GM18867 (cell line): ENCODE results near the gene PSKH1.

ENCODE experiments used
- ATAC-seq: cut with Tn5 transposase; IDR thresholded peaks from one replicate; pipeline ENCODE4 v1.9.1; 2021; ENCODE audit warnings: mild to moderate bottlenecking, moderate library complexity; ENCODE audit not compliant: unreplicated experiment

Gene PSKH1

GRCh38 chr16:67864594-67864993 is 28.5 kb upstream of the PSKH1 start:
- no peak for ATAC-seq

GRCh38 chr16:67865318-67865717 is 27.7 kb upstream of the PSKH1 start:
- ATAC-seq, result no peak

- ATAC-seq, result no peak
These were observed 24.8 kb upstream of the PSKH1 start for GRCh38 chr16:67868290-67868689.

- ATAC-seq, result no peak
These were observed 23.4 kb upstream of the PSKH1 start for GRCh38 chr16:67869653-67870052.

- ATAC-seq, result no peak
These were observed 21.8 kb upstream of the PSKH1 start for GRCh38 chr16:67871256-67871655.

GRCh38 chr16:67872131-67872630 is 20.9 kb upstream of the PSKH1 start:
- ATAC-seq, result no peak

- ATAC-seq, result peak; percentile 77
These were observed 20.2 kb upstream of the PSKH1 start, which contains the start of gene EDC4 for GRCh38 chr16:67872631-67873434. TSS of gene EDC4 (plus strand) at chr16:67873052. CDS start at chr16:67873262, 210 bp downstream.

GRCh38 chr16:67873435-67874370 is 19.4 kb upstream of the PSKH1 start:
- ATAC-seq, result no peak

- no peak for ATAC-seq
These were observed 18.7 kb upstream of the PSKH1 start for GRCh38 chr16:67874372-67874771.

- no peak for ATAC-seq
These were observed 16.0 kb upstream of the PSKH1 start for GRCh38 chr16:67877064-67877463.

- ATAC-seq, result no peak
These were observed 14.8 kb upstream of the PSKH1 start for GRCh38 chr16:67878232-67878631.

GRCh38 chr16:67878846-67879245 is 14.2 kb upstream of the PSKH1 start:
- no peak for ATAC-seq

GRCh38 chr16:67879462-67879861 is 13.6 kb upstream of the PSKH1 start:
- ATAC-seq, result no peak

- ATAC-seq, result no peak
These were observed 13.1 kb upstream of the PSKH1 start for GRCh38 chr16:67879936-67880335.

GRCh38 chr16:67880584-67880983 is 12.5 kb upstream of the PSKH1 start:
- ATAC-seq, result no peak

GRCh38 chr16:67881621-67882161 is 11.4 kb upstream of the PSKH1 start:
- ATAC-seq, result no peak

GRCh38 chr16:67882374-67883145 is 10.5 kb upstream of the PSKH1 start:
- ATAC-seq, result no peak

- ATAC-seq, result no peak
These were observed 9.7 kb upstream of the PSKH1 start for GRCh38 chr16:67883146-67883871.

GRCh38 chr16:67883872-67884261 is 9.2 kb upstream of the PSKH1 start:
- ATAC-seq, result no peak

GRCh38 chr16:67884684-67885083 is 8.4 kb upstream of the PSKH1 start, which contains the start of gene NRN1L:
TSS of gene NRN1L (plus strand) at chr16:67884885. CDS start at chr16:67884904, 19 bp downstream.
- no peak for ATAC-seq
